LNCAP (cell line): Measurements from ENCODE around the gene LYRM2.

ENCODE experiments used
- TF ChIP-seq, protein P1 (sequence below): fragments of 450-650 bp; IDR thresholded peaks from 2 replicates; pipeline ENCODE4 v1.5.1; 2017; ENCODE audit warnings: mild to moderate bottlenecking

The LYRM2 gene

DNA sequence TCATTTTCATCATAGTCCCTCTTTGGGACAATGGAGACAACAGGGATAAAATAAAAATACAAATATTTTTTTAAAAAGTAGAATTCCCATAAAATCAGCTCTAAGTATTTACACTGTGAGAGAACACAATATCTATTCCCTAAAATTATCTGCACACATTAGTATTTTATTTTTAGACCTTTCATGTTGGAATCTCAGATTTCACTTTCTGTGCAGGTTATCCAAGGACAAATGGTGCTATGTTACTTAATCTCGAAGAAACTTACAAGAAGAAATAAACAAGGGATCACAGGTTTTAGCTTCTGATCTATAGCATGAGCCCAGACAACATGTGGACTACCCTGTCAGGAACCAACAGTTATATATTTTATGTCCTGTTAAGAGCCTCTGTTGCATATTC lies 23.0 kb upstream of the LYRM2 start:
- TF ChIP-seq, protein P1, sequence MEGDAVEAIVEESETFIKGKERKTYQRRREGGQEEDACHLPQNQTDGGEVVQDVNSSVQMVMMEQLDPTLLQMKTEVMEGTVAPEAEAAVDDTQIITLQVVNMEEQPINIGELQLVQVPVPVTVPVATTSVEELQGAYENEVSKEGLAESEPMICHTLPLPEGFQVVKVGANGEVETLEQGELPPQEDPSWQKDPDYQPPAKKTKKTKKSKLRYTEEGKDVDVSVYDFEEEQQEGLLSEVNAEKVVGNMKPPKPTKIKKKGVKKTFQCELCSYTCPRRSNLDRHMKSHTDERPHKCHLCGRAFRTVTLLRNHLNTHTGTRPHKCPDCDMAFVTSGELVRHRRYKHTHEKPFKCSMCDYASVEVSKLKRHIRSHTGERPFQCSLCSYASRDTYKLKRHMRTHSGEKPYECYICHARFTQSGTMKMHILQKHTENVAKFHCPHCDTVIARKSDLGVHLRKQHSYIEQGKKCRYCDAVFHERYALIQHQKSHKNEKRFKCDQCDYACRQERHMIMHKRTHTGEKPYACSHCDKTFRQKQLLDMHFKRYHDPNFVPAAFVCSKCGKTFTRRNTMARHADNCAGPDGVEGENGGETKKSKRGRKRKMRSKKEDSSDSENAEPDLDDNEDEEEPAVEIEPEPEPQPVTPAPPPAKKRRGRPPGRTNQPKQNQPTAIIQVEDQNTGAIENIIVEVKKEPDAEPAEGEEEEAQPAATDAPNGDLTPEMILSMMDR = no peak

DNA sequence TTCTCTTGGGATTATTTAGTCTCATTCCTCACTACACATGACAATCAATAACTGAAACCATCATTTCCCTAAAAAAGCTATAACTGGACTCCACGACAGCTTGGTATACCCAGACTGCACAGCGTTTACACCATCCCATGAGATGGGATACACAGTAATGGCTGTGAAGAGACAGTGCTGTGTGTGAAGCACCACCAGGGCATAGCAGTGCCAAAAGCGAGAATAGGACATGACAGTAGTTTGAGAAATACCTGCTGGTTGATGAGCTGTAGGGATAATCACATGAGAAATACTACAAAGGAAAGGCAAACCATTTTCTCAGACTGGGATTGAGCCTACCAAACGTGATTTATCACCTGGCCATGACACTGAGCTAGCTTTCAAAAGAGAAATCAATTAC lies 22.4 kb upstream of the LYRM2 start:
- TF ChIP-seq, protein P1 = no peak

DNA sequence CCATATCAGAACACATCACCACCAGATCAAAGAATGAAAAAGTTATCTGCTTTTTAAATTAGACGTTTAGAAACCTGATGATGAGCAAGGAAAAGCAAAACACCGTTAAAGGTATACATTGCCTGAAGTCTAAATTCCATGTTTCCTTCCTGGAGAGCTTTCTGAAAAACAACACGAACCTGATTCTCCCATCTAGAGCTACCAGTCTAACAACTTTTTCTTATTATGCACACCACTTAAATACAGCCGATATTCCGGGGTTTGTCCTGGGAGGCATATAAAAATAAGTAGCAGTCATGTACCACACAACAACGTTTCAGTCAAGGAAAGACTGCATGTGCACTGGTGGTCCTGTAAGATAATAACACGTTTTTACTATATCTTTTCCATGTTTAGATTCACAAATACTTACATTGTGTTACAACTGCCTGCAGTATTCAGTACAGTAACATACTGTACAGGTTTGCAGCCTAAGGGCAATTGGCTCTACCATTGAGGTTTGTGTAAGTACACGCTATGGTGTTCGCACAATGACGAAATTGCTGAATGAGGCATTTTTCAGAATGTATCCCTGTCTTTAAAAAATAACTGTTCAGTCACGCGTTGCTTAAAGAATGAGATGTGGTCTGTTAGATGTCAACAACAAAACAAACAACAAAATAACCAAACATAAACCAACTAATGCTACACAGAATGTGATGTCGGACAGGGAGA lies 19.1 kb upstream of the LYRM2 start:
- TF ChIP-seq, protein P1 = no peak

DNA sequence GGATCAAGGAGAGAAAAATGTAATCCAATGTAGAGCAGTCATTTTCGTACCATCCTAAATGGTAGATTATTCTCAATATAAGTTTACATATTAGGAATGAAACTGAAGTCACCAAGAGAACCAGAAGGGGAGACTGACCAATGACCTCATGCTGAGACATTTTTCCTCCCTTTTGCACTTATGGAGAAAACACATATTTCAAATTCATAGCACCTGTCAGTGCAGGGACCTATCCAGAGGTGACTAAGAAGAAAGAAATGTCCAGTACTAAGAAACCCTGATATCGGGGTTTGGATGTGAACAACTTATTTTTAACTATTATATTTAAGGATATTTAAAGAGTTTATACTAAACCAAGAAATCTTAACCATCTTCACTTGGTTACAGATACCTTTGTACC lies 16.6 kb upstream of the LYRM2 start:
- TF ChIP-seq, protein P1 = no peak

DNA sequence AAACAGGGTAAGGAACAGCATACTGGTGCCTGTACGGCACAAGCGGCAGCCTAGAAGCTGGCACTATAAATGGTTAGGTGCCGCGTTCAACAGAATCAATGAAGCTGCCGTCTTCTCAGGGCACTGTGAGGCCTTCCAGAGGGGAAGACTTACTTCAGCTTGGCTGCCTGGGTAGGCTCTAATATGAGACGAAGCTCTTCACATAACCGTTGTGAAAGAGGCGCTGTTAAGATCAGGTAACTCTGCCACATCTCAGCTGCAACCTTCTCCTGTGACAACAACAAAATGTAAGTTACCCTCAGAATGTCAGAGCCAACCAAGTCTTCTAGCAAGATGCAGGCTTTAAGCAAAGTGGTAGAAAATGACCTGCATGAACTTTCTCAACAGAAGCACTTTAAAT lies 12.0 kb upstream of the LYRM2 start:
- TF ChIP-seq, protein P1 = no peak

DNA sequence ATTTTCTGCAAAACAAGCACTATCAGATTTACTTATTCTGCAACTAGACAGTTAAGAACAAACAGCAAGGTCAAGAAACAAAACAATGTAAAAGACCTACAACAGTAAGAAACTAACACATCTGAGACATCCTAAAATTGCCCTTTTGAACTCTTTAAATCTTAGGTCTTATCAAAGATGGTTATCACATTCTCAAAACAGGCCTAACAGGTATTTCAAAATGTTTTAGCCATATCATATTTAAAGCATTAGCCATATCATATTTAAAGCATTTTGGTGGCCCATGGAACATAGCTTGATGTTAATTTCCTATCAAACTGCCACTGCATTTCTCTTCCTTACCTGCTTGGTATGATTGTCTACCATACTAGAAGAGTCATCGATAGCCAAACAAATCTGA lies 11.1 kb upstream of the LYRM2 start:
- TF ChIP-seq, protein P1 = no peak

DNA sequence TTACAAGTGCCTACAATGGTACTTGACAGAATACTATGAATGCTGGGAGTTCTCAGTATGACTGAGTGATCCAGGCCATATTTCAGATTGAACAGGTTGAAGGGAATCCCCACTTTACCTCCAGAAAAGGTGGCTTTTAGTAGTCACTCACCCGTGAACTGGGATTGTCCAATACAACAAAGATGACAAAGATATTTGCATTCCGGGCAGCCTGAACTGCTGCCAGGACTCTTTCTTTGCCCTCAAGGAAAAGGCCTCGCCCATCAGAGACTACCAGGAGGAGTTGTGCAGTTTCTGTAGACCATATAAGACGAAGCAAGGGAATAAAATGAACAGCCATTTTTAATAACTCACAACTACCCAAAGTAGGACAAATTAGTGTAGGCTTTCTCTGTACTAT lies 6.3 kb upstream of the LYRM2 start:
- TF ChIP-seq, protein P1 = no peak

DNA sequence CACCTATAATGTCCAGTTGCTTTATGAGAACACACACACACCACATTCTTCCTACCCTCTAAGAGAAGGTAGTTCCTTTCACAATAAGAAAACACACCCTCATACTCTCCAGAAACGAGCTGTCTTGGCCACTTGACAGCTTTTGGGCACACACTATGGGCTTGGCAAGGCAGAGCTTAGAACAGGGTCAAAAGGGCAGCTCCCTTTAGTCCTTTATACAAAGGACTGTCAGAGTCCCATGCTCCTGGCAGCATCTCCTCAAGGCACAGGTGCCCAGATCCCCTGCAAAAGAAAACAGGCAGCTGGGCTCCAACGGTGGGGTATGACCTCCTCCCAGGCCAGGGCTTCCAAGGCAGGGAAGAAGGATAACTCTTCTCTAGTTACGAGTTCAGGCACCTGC lies 4.9 kb upstream of the LYRM2 start:
- TF ChIP-seq, protein P1 = no peak
